SHP77 treated with DMSO at 0.1 percent for 48 hours (cell line): Measurements from ENCODE around the gene STAT4.

Experiments used
- DNase-seq: peaks from one replicate; lab custom pipeline; 2025; lab: John Stamatoyannopoulos, UW

The STAT4 gene

DNA sequence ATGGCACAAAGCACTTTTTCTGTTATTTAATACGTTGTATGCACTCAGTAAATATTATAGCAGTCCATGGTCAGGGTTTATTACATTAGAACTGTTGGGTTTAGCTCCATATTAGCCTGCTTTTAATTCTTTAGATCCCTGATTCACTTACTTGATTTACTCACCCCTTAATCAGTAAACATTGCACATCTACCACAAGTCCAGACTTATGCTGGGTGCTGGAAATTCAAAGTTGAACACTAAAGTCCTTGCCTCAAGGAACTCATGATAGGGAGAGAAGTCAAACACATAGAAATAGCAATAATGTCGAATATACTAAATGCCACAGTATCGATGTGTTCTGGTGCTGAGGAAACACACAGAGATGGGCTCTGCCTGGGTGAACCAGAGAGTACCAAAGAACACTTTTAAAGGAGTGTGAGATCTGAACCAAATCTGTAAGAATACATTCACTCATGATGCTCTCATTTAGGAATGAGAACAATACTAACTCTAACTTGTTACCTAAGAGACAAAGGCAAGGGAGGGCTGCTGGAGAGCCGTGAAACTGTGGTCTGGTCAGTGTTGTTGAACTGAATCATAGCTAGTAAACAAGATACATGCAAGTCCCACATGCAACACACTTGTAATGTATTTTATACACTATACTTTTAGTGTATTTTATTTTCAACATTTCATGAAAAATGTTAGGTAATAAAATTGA, 4.9 kb downstream of the STAT4 start:
- no peak for DNase-seq

DNA sequence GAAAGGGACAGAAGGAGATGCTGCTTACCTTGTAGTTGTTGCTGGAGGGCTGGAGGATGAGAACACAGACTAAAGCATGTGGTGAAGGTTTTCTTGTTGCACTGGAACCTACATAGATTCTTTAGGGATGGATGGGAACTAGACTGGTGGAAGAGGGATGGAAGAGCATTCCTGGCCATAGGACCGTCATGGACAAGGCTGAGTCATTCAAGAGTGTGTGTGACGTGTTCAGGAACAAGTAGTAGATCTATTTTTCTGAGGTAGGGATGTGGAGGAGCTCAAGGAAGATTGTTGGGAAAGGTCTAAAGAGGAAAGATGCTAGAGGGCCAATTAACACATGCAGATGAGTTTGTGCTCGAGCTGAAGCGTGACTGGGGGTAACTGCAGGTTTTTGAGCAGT, 6.6 kb downstream of the STAT4 start:
- DNase-seq, result no peak

DNA sequence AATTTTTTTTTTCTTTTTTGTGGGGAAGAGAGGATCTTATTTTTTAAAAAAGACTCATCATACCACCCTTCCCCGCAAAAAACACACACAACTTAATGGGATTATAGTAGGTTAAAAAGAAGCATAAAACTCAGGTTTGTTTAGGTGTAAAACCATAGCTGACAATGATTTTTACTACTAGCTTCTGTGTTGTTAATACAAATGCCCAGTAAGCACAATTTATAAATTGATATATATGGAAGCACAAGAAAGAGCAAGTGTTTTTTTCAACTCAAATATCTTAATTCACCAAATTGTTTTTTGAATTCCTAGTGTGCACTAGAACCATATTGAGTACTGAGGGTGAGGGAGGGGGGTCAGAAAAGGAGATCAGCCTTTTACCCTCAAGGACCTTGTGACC, 7.0 kb downstream of the STAT4 start:
- DNase-seq, result no peak

DNA sequence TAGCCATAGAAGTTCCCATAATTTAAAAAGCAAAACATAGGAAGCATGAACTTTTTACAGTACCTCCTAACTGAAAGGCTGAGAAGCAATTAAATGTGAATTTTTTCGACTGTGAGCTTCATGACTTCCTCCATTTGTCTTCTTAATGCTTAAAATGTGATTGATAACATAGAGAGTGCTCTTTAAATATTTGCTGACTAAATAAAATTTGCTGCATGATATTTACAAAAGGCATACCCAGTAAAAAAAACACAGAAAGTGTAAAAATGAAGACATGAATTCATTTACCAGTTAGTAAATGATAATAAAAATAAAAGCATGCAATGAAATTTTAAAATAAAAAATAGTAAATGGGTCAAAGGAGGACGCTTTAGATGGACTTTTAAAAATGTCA, 21.9 kb downstream of the STAT4 start:
- DNase-seq, result no peak

DNA sequence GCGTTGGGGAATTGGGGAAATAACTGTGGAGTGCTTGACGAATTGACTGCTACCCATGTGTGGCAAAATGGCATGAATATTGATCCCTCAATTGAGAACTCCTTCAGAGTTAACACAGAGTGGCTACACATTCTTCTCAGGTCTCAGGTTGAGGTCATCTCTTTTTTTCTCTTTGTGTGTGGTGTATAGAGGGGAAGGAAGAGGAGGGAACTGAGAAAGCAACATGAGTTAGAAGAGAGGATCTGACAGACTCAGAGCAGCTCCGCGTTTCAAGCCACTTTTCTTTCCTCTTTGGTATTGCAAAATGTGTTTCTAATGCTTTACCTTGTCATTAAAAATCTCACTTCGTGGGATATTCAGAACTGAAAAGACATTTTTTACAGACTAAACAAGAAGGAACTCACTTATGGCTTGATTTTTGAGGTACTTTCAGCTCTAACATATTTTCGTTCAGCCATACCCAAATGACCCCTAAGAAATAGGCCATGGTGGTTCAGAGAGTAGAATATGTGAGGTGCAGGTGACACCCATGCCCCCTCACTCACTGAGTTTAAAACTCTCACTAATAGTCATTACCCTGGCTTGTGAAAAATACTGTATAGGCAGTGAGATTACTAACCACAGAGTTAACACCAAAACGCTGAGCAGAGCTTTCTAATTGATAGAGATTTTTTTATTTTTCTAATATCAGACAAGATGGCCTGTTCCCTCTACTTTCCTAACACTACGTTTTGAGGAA, 22.5 kb downstream of the STAT4 start:
- no peak for DNase-seq

DNA sequence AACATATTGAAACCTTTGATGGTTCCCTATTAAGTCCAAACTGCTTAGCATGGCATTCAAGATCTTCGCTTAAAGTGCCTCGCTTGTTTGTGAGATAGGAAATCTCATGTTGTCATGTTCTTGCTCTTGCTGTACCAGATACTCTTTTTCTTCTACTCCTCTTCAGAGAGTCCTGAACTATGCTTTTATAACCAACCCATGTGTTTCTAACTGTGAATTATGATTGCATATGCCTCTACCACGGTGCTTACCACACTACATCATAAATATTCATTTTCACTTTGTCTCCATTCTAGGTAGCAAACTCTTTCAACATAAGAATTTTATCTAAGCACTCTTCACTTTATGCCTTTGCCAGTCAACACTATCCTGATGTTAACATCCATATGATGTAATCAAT, 23.6 kb downstream of the STAT4 start:
- DNase-seq, result no peak

DNA sequence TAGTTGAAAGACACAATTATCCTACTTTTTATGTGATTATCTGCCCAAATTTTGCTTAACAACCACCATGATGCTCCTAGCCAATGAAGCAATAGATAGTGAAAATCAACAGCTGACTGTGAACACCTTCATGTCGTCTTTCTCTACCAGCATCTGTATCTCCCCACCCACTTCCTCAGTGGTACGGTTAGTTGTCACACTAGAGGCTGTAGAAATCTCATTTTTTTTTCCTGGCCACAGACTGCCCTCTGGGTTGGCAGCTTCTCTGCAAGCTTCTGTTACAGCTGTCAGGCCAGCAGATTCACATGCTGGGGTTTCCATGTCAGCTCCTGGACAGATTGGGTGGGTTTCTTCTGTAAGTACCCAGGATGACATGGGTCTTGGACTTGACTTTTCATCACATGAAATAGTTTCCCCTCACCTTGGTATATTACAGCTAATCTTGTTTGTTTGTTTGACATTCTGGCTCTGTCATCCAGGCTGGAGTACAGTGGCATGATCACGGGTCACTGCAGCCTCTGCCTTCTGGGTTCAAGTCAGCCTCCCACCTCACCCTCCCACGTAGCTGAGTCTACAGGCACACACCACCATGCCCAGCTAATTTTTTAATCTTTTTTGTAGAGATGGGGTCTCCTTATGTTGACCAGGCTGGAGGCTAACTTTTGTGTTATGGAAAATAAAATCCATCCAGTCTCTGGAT, 24.3 kb downstream of the STAT4 start:
- DNase-seq, result no peak

DNA sequence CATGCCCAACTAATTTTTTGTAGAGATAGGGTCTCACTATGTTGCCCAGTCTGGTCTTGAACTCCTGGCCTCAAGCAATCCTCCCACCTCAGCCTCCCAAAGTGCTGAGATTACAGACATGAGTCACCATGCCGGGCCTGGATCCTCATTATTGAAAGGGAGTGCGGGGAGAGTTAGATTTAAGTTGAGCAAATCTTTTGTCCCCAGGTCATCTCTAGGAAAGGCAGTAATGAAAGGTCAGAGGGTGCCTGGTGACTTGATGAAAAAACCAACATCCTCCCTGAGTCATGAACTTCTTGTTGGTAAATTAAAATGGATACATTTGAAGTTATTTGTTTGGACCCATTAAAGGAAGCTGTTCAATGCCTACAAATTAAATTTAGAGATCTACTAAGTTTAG, 25.1 kb downstream of the STAT4 start:
- DNase-seq, result no peak

DNA sequence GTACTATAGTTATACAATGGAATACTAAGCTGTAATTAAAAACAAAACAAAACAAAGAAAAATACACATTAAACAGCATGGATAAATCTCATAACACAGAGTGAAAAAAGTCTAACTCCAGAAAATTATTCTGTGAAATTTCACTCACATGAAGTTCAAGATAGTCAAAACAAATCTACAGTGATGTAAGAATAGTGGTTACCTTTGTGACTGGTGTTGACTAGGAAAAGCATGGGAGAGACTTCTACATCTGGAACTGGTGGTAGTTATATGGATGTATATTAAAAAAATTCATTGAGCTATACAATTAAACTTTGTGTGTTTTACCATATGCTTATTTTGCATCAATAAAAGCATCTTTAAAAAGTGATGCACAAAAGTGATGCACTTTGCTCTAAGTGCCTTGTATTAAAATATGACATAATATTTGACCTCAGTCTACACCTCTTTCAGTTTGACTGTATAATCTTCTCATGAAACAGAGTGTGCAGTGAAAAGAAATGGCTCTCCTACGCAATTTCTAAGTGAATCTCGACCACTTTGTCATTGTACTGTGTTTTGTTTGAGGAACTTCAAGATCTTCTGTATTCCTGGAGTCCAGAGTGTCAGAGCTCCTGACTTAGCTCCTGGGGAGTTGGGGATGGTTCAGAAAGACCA, 28.0 kb downstream of the STAT4 start:
- no peak for DNase-seq

DNA sequence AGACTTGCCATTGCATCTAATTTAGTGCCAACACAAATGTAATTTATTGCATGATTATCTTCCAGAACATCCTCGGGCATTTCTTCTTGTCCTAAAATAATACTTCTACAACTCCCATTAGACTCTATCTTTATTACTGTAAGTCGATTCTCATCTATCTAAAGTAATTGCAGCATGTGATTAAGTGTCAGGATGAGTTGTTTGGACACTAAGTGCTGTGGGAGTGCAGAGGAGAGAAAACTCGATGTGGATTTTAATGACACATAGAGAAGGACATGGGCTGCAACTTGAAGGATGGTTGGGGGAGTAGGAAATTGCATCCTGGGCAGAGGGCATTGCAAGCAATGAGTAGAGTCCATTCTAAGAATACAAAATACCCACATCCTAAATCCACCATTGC, 33.5 kb downstream of the STAT4 start:
- no peak for DNase-seq

DNA sequence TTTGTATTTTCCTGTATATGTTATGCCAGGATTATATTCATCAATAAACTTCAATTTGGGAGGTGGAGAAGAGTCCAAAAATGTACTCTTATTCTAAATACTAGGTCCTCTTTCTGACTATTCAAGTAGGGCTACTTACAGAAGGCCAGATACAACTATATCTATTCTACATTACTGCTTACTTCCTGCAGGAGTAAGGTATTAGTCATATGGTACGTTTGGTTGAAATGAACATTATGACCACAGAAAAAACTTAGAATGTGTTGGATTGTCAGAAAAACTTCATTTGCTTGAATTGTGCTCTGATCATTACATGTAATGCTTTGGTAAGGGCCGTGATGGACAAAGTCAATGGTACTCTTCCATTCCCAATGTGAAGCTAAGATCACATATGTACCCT, 35.0 kb downstream of the STAT4 start:
- no peak for DNase-seq

DNA sequence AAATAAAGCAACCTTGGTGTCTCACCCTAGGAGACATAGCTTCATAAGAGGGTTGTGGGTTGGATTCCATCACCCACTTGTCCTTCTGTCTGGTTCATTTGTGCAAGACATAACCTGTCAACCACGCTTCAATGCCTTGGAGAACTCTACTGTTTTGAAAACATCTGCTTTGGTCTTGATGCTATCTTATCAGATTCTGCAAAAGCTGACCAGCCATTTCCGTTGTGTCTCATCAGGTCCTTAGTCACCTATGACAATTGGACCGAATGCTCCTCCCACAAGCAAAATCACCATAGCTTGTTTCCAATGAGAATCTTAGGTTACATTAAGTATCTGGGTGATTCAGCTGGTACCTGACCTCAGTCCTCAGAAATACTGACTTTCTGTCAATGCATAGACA, 35.4 kb downstream of the STAT4 start:
- no peak for DNase-seq

DNA sequence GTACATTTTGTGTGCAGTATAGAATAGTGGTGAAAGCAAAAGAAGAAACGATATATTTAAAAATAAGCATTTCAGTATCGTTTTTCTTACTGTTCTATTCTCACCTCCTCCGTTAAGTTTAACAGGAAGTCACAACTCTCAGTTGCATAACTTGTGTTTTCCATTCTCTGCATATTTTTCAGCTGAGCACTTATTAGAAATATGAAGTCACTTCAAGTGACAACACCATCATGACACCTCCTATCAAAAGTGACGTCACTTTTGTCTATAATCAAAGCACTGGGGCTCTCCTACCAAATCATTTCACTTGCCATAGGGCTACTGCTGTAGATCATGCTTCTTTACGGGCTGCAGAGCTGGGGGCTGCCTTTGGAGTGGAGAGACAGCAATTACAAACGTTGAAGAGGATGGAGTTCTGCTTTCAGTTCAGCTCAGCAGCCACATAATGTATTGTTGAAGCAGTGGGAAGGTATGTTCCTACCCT, 36.3 kb downstream of the STAT4 start:
- DNase-seq, result no peak

DNA sequence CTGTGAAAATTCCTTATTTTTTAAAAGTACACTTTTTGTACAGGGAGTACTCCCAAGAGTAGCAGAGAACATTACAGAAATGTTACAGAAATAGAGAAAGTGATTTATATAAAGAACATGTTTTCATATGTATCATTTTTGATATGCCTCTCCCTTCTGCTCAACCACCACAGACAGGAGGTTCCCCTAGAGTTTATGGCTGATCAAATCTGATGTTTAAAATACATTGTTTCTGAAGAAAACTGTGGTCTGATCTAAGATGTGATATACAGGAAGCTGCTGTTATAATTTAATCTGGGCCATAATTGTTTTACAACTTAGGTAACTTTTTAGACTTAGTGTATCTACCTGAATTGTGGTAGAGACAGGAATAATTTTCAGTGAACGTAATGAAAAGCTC, 37.0 kb downstream of the STAT4 start:
- no peak for DNase-seq

DNA sequence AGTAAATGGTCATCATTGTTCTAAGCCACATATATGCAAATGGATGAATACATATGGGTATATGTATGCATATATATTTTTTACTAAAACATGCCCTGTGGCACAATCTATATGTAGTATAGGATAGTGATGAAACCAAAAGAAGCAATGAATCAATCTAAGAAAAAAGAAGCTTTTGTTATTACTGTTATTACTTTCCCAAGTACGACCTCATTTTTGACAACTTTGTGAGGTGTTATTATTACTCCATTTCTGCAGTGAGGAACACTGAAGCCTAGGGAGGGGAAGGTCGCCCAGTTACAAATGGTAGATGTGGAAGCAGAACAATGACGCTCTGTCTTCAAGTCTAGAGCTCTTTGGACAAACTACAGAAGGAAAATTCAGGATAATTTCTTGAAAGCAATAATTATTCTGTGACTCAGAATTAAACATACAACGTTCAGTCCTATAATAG, 38.3 kb downstream of the STAT4 start:
- no peak for DNase-seq

DNA sequence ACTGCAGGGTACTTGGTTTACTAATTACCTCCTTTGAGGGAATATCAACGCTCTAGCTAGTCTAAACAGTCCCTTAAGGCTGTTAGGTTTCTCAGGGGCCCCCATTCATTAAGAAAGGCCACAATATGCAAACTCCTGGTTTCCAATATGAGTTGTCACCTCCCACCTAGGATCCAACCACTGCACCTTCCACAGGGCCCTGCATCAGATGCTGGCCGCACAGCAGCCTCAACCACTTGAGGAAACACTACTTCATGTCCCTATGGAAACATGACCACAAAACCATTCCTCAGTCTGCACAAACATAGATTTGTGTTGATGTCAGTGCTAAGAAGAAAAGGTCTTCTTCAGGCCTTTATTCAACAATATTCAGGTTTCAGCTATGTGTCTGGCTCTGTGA, 40.9 kb downstream of the STAT4 start:
- DNase-seq, result no peak

DNA sequence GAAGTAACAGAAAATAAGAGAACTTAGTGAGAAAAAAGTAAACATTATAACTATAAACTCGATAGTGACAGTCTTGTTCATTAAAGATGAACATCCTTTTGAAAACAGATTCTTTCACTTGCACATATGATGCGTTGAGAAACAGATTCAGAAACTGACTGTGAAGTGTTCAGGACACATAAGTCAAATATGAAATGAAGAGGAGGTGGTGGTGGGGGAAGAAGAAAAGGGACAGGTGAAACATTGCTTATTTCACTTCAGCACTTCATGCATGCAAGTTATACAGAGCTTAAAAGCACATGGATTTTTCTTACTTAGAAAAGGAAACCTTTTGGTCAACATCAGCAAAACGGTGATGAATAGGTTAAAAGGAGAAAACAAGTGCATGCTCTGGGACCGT, 42.5 kb downstream of the STAT4 start:
- no peak for DNase-seq

DNA sequence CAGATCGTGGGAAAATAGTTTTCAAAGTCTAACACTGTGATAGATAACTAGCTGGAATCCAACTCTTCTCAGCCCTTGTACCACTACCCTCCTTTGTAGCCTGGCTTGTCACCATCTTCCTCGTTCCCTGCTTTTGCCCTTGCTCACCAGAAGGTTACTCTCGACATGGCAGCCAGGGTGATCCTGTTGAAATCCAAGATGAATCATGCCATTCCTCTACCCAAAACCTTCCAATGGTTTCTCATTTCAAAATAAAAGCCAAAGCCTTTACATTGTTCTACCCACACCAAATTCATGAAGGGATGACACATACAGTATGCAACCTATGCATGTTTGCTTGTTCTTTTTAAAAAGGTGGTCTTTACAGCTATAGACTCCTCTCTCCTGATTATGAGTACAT, 45.7 kb downstream of the STAT4 start:
- DNase-seq, result no peak

DNA sequence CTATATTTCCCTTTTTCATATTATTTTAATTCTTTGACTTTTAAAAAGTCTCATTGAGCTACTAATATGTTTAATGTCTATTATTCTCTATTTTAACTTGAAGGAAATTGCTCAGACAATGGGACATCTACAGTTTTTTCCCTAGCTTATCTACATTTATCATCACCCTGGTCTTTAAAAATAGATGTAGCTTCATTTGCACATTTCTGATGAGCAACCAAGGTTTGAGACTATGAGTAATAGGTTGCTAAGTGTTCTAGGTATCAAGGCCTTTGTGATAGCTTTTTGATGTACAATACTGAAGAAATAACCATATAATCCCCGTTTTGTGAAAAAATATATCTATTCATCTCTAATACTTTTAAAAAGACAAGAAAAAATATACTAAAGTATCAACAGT, 47.0 kb downstream of the STAT4 start:
- no peak for DNase-seq

DNA sequence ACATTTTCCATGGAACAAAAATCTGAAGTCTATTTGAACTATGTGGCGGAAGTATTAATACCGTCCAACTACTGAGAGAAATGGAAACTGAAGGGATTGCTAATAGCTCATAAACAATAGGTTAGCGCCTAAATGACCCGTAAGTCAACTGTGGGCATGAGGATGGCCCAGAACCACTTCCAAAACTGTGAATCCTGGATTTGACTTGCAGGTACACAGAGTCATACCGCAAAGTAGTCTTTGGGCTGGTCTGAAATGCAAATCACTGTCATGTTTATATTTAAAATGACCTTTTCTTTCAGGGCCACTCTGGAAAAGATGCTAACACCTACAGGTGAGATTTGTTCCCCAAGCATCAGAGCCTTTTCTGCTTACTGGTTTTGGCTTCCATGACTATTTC, 50.6 kb downstream of the STAT4 start:
- DNase-seq, result no peak

DNA sequence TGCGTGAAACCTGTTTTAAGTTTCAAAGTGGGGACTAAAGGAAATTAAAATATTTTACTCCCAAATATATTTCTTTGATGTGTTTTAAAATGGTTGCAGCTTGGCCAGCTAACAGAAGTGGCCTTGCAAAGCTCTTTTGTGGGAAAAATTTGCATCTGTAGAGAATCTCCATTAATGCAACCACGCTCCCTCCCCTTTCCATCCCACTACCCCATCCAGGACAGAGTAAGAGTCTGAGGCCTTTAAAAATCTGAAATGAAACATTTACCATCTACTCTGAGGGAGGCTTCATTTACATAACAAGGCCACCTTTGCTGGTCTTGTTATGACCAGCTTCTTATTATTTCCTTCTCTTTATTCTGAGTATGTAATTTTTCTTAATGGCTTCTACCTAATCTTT, 63.5 kb downstream of the STAT4 start:
- no peak for DNase-seq

DNA sequence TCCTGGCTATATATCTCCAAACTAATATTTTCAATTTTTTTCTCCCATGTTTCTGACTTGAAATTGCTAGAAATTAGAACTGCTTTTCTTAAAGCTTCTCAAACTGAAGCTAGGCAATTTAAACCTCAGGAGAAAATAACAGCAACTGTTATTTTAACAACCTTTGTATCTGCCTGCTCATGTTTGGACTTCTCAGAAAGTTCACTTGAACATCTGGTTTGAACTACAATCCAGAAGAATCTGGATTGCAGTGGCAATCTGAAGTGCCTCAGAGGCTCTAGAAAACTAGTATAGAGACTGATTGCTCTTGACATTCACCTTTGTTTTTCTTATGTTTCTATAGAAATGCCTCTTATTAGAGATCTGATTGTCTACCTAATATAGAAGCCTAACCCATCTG, 64.1 kb downstream of the STAT4 start:
- DNase-seq, result no peak

DNA sequence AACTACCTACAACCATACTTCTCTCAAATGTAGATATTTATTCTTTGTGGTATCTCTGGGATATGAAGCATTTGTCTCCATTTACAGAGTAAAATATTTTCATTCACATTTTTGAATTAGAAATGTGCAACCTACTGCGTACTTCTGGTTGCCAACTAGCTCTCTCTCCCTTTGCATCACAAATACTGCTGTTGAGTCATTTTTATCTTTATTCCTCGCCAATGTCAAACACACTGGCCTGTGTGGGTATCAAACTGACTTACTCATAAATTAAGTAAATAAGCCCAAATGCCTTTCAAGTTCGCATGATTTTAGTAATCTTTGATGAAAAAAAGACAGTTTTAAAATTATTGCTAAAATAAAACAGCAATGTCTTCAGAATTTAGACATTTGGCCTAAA, 67.3 kb downstream of the STAT4 start:
- no peak for DNase-seq
